GM10266 (cell line): ENCODE measurements around the gene ELMO2.

Source experiments
- DNase-seq: peaks from one replicate; pipeline ENCODE4 v3.0.0; 2012; ENCODE audit errors: extremely low spot score
- TF ChIP-seq, protein P1 (sequence below): IDR thresholded peaks from 2 replicates; pipeline ENCODE4 v1.5.1; 2012; ENCODE audit warnings: mild to moderate bottlenecking, low read depth; ENCODE audit not compliant: control insufficient read depth, insufficient read depth; ENCODE audit errors: missing control alignments

The ELMO2 gene

DNA sequence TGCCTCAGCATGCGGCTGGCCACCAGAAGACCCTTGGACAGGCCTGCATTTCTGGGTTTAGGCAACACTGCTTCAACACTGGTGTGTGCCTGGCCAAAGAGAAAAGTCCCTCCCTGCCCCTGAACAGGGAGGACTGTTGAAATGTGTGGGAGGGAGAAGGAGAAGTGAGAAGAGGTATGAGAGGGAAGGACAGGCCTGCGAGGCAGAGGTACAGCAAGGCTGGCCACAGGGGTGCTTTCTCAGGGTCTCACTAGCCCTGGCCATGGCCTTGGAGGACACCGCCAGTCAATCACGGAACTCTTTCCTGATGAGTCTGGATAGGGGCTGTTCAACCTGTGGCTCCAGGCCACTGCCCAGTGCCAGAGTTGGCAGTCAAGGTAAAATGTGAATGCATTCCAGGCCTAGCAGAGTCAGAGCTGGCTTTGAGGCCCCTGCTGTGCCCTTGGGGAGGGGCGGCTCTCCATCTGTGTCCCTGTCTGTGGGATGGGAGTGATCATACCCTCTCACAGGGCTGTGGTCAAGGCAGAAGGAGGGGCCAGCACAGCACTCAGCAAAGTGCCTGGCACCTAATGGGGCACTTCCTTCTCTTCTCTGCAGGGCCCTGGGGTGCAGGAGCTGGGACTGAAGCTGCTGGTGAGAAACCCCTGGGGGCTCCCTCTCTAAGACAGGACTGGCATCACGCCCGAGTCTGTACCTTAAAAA, 54.9 kb downstream of the ELMO2 start:
- DNase-seq: peak; percentile 62
- TF ChIP-seq, protein P1, sequence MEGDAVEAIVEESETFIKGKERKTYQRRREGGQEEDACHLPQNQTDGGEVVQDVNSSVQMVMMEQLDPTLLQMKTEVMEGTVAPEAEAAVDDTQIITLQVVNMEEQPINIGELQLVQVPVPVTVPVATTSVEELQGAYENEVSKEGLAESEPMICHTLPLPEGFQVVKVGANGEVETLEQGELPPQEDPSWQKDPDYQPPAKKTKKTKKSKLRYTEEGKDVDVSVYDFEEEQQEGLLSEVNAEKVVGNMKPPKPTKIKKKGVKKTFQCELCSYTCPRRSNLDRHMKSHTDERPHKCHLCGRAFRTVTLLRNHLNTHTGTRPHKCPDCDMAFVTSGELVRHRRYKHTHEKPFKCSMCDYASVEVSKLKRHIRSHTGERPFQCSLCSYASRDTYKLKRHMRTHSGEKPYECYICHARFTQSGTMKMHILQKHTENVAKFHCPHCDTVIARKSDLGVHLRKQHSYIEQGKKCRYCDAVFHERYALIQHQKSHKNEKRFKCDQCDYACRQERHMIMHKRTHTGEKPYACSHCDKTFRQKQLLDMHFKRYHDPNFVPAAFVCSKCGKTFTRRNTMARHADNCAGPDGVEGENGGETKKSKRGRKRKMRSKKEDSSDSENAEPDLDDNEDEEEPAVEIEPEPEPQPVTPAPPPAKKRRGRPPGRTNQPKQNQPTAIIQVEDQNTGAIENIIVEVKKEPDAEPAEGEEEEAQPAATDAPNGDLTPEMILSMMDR: no peak

DNA sequence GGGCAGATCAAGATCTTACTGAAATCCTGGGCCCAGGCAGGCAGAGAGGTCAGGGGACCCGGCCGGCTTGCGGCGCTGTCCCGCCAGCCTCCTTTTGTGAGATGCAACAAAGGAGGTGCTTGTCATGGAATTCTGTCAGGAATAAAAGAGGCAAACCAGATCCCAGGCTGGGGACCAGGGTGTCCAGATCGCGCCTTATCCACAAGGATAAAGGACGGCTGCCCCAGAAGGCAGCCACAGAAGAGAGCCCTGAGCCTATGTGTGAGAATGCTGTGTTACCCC, 55.5 kb downstream of the ELMO2 start:
- DNase-seq: no peak
- TF ChIP-seq, protein P1: no peak

DNA sequence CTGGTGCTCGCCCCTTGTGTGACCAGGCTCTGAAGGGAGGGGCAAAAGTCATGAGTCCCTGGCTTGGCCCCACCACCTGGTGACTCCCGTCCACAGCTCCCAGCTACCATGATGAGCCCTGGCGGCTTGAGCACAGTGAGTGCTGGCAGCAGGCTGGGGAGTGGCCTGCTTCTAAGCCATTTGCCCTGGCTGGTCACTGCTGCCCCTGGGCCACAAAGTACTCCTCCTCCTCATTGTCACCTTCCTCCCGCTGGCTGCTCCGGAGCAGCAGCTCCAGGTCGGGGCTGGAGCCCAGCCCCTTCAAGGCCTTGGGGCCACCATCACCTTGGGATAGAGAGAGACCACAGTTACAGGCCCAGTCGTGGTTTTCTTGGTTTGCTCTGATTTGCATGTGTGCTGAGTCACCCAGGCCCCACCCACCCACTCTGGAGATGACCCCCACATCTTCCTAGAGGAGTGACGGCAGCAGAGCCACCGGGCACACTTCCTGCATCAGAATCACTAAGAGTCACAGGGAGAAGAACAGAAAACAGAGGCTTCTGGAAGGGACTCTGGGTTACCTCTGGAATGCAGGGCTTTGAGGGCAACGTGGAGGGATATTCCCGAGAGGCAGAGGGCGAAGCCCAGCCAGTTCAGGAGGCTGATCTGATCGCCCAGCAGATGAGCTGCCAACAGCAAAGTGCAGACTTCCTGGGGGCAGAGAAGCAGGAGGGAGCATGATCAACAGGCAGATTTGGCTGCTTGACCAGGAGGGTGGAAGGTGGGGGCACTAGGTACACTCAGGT, 56.0 kb downstream of the ELMO2 start:
- peak; percentile 76 for DNase-seq
- TF ChIP-seq, protein P1: no peak

DNA sequence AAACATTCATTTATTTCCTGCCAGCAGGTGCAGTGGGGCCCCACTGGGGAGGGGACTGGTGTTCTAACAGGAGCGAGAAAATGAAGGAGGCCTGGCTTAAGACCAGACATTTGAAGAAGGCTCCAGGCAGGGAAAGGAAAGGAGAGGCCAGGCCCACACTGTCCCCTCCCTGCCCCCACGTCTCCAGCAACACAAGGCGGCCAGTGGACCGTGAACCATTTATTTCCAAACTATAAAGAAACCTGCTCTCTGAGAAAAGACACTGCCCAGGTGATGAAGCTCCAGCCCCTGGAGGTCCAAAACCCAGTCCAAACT, 56.7 kb downstream of the ELMO2 start:
- TF ChIP-seq, protein P1: no peak
- no peak for DNase-seq

DNA sequence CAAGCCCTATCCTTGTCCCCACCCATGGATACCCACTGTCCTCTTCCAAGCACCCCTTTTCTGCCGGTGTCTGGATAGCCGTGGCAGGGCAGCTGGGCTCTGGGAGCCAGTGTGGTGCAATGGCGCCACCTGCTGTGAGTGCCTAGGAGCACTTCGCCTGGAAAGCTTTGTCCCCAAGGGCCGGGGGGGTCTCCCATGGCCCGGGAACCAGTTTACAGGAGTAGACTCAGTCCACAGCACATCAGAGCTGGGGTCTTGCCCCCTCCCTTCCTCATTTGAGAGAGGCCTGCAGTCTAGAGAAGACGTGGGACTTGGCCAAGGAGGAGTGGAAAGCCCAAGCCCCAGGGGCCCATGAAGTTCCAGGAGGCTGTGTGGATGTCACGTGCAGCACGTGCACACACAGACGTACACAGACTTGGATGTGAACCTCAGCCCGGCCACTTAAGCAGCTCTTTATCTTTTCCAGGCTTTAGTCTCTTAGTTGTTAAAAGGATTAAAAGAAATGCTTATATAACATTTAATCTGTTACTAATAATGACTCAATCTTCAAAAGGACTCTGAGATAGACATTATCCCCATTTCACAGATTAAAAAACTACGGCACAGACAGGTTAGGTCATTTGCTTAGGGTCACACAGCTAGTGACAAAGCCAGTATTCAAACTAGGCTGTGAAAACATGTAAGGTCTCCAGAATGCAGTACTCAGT, 57.2 kb downstream of the ELMO2 start:
- TF ChIP-seq, protein P1: peak; percentile 79
- peak; percentile 58 for DNase-seq

DNA sequence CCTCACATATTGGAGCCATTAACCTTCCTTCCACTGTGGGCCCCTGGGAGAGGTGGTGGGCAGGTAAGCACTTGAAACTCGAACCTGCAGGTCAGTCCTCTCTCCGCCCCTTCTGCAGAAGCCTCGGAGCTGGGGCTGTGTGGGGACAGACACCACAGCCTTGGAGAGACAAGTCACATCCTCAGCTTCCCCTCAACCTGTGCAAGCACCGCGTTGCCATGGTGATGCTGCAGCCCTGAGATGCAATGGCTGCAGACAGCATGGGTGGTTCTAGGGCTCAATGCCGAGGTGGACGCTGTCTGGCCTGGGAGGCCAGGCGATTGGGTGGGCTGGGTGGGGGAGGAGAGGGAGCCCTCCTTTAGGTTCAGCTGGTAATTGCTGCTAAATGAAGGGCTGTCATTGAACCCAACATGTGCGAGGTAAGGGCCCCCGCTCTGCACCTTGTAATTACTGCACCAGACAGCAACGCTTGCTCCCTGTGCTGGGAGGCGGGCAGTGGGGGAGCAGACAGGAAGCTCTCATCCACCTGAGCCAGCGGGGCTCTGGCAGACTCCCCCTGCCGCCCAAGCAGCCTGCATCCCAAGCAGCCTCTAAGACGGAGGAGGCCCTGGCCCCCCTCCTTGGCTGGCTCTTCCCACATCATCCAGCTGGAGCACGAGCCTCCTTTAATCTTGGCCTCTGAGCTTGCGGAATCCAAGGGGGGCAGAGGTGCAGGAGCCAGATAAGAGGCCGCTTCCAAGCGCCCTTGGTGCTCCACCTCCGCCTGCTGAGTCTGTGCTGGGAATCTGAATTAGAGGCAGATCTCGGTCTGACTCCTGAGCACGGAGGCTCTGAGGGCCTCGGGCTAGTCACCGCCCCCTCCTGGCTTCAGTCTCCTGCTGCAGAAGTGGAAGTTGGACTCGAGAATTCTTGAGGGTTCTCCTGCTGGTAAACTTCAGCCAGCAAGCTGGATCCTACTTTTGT, 58.3 kb downstream of the ELMO2 start:
- DNase-seq: no peak

More for the DNA sequence above, 58.3 kb downstream of the ELMO2 start:
- TF ChIP-seq, protein P1: no peak
